HepG2 (cell line): Measurements from ENCODE around the gene GIMAP4. TPM values are rescaled to one million over a fixed set of nuclear protein-coding genes. Genes with fewer than 3 reads are reported as not detected.

Experiments
- ATAC-seq: fragments of 200-7000 bp; cut with Tn5 transposase; 3 replicates; pipeline ENCODE4 v1.9.1; 2020; ENCODE audit warnings: mild to moderate bottlenecking, moderate library complexity
- BruUV-seq: library from RNA; stranded (reverse); fragments of 400-500 nt; replicated peaks from 2 replicates; lab custom pipeline; 2021; lab: Mats Ljungman, UMichigan
- CTCF ChIA-PET: fragments of 300-600 bp; formaldehyde crosslinking; extraction: SDS; loops from one replicate; lab custom pipeline; 2021; ENCODE audit warnings: low total read pairs, inconsistent platforms, low intra/inter-chr PET ratio; lab: Yijun Ruan, JAX
- POLR2A ChIA-PET: fragments of 350-600 bp; sonication (Branson Sonifier 250); formaldehyde crosslinking; loops from one replicate; lab custom pipeline; 2020; ENCODE audit warnings: antibody characterized with exemption, inconsistent platforms; lab: Yijun Ruan, JAX
- DNase-seq: peaks from one replicate; pipeline ENCODE4 v3.0.0-alpha.2; 2015; ENCODE audit warnings: low spot score
- FAIRE-seq: peaks from 3 replicates; lab custom pipeline; 2011; peaks lifted over from hg19 to GRCh38; lab: Jason Lieb, UNC
- H2AFZ ChIP-seq: one replicate; pipeline ENCODE4 v1.6.1; 2011; ENCODE audit warnings: low read length, inconsistent platforms
- H3K27ac ChIP-seq: fragments of 300-600 bp; 3 replicates; pipeline ENCODE4 v1.8.0; 2011; ENCODE audit warnings: mixed run types, mild to moderate bottlenecking, mixed read lengths, low read length, inconsistent platforms; ENCODE audit not compliant: insufficient read depth; ENCODE audit errors: extremely low read length
- H3K27me3 ChIP-seq, 2 experiments: fragments of 200-600 bp in 1 of 2; 2 replicates in 1 of 2; 3 replicates in 1 of 2; pipeline versions ENCODE4 v1.6.0 to v1.8.0; 2011; ENCODE audit warnings: low read length in 2 of 2, mild to moderate bottlenecking in 2 of 2, moderate library complexity in 2 of 2, inconsistent platforms in 1 of 2; ENCODE audit not compliant: insufficient read depth in 2 of 2, control insufficient read depth in 1 of 2
- H3K36me3 ChIP-seq, 2 experiments: fragments of 200-600 bp in 1 of 2; replicated peaks in 1 of 2; 2 replicates in 1 of 2; 3 replicates in 1 of 2; pipeline versions ENCODE4 v1.5.1 to v1.8.0; 2011; ENCODE audit warnings: low read length in 2 of 2, inconsistent platforms in 1 of 2; ENCODE audit not compliant: insufficient read depth in 2 of 2, control insufficient read depth in 1 of 2
- H3K4me1 ChIP-seq: 2 replicates; pipeline ENCODE4 v1.5.1; 2012; ENCODE audit warnings: low read length, inconsistent platforms; ENCODE audit not compliant: insufficient read depth
- H3K4me2 ChIP-seq: 2 replicates; pipeline ENCODE4 v1.6.0; 2011; ENCODE audit warnings: low read depth, low read length, inconsistent platforms
- H3K4me3 ChIP-seq, 3 experiments: fragments of 200-600 bp in 1 of 3; sonication (generic), shearing (Covaris generic) in 1 of 3; replicated peaks in 1 of 3; 2 replicates each; pipeline ENCODE4 v1.5.1; 2011 to 2016; ENCODE audit warnings: low read length in 3 of 3, inconsistent platforms in 2 of 3, low read depth in 2 of 3, mild to moderate bottlenecking in 2 of 3, control low read depth in 1 of 3, mixed read lengths in 1 of 3; ENCODE audit not compliant: insufficient read depth in 1 of 3
- H3K79me2 ChIP-seq: one replicate; pipeline ENCODE4 v1.6.1; 2011; ENCODE audit warnings: low read length, inconsistent platforms; ENCODE audit not compliant: insufficient read depth
- H3K9ac ChIP-seq: 2 replicates; pipeline ENCODE4 v1.6.0; 2011; ENCODE audit warnings: mild to moderate bottlenecking, low read depth, low read length, inconsistent platforms; ENCODE audit not compliant: insufficient read depth
- H3K9me3 ChIP-seq: 2 replicates; pipeline ENCODE4 v1.5.1; 2012; ENCODE audit warnings: mild to moderate bottlenecking, low read length
- H4K20me1 ChIP-seq: 2 replicates; pipeline ENCODE4 v1.6.0; 2011; ENCODE audit warnings: inconsistent platforms, mild to moderate bottlenecking, low read length, moderate library complexity; ENCODE audit not compliant: insufficient read depth
- ATF7-NPFF ChIP-seq: sonication (generic); formaldehyde crosslinking; IDR thresholded peaks from 2 replicates; pipeline ENCODE4 v1.8.1; 2023; ENCODE audit warnings: mild to moderate bottlenecking, low read depth, missing genetic modification reagents, moderate library complexity
- ERF ChIP-seq: IDR thresholded peaks from 2 replicates; pipeline ENCODE4 v1.6.1; 2018; ENCODE audit warnings: missing biosample characterization, missing genetic modification reagents
- HDAC6 ChIP-seq: fragments of 200-600 bp; sonication (generic); IDR thresholded peaks from 2 replicates; pipeline ENCODE4 v1.7.0; 2017; ENCODE audit warnings: mild to moderate bottlenecking, antibody characterized with exemption, low read length, low read depth
- NPAS2 ChIP-seq: sonication (generic); formaldehyde crosslinking; IDR thresholded peaks from 2 replicates; pipeline ENCODE4 v1.8.0; 2022; ENCODE audit warnings: mild to moderate bottlenecking, missing genetic modification reagents, borderline replicate concordance
- RELA ChIP-seq: sonication (generic); formaldehyde crosslinking; IDR thresholded peaks from 2 replicates; pipeline ENCODE4 v1.4.0; 2020; ENCODE audit warnings: missing genetic modification reagents
- RXRA ChIP-seq: sonication (generic); formaldehyde crosslinking; IDR thresholded peaks from 2 replicates; pipeline ENCODE4 v1.5.1; 2020; ENCODE audit warnings: missing genetic modification reagents
- TAF1 ChIP-seq: sonication (generic); formaldehyde crosslinking; IDR thresholded peaks from 2 replicates; pipeline ENCODE4 v1.4.0; 2020; ENCODE audit warnings: missing genetic modification reagents
- TBL1XR1 ChIP-seq: fragments of 150-350 bp; IDR thresholded peaks from 2 replicates; pipeline ENCODE4 v1.6.1; 2014; ENCODE audit warnings: borderline replicate concordance, low read length; ENCODE audit not compliant: partially characterized antibody
- TGIF2 ChIP-seq: IDR thresholded peaks from 2 replicates; pipeline ENCODE4 v1.6.1; 2016; ENCODE audit warnings: control low read depth, missing compliant biosample characterization
- ZNF30 ChIP-seq: sonication (generic); formaldehyde crosslinking; IDR thresholded peaks from 2 replicates; pipeline ENCODE4 v1.5.0; 2020; ENCODE audit warnings: mild to moderate bottlenecking, missing genetic modification reagents
- ZNF432 ChIP-seq: sonication (generic); formaldehyde crosslinking; IDR thresholded peaks from 2 replicates; pipeline ENCODE4 v1.5.0; 2020; ENCODE audit warnings: missing genetic modification reagents, mild to moderate bottlenecking, borderline replicate concordance
- ZNF503 ChIP-seq: sonication (generic); formaldehyde crosslinking; IDR thresholded peaks from 2 replicates; pipeline ENCODE4 v1.4.0; 2020; ENCODE audit warnings: missing genetic modification reagents
- ZNF512B ChIP-seq: sonication (generic); formaldehyde crosslinking; IDR thresholded peaks from 2 replicates; pipeline ENCODE4 v1.5.1; 2020; ENCODE audit warnings: missing genetic modification reagents, mild to moderate bottlenecking, borderline replicate concordance
- ZNF607 ChIP-seq: sonication (generic); formaldehyde crosslinking; IDR thresholded peaks from 2 replicates; pipeline ENCODE4 v1.5.1; 2020; ENCODE audit warnings: missing genetic modification reagents, mild to moderate bottlenecking, borderline replicate concordance
- ZNF619 ChIP-seq: sonication (generic); formaldehyde crosslinking; IDR thresholded peaks from 2 replicates; pipeline ENCODE4 v1.4.0; 2020; ENCODE audit warnings: mild to moderate bottlenecking, missing genetic modification reagents
- ZNF629 ChIP-seq: sonication (generic); formaldehyde crosslinking; conservative IDR thresholded peaks from 2 replicates; pipeline ENCODE4 v1.5.0; 2020; ENCODE audit warnings: missing genetic modification reagents
- ZNF777 ChIP-seq: sonication (generic); formaldehyde crosslinking; IDR thresholded peaks from 2 replicates; pipeline ENCODE4 v1.4.0; 2020; ENCODE audit warnings: missing genetic modification reagents
- WGBS: methylation state at CpG from one replicate; pipeline ENCODE4 v1.1.6; 2017; ENCODE audit warnings: low lambda C conversion rate; 5-methylcytosine and 5-hydroxymethylcytosine counted together
- in situ Hi-C: cut with HindIII; loops from 2 replicates; pipeline ENCODE4 v1.10.0; 2017; ENCODE audit warnings: low pct_unique_long_range_greater_than_20kb; ENCODE audit not compliant: extremely low pct_ligation_motif_present
- intact Hi-C: fragments of 100-400 bp; cut with micrococcal nuclease; formaldehyde crosslinking; loops from one replicate; pipeline ENCODE4 v1.10.0; 2022; ENCODE audit not compliant: unreplicated experiment
- polyA plus RNA-seq, 8 experiments: library from polyadenylated mRNA; depleted of rRNA in 3 of 8; stranded (reverse) in 7 of 8; unstranded in 1 of 8; fragments of >200 nt; fragmentation: Illumina TruSeq in 4 of 8; extraction: Trizol in 4 of 8; gene quantifications; 2 replicates each; pipeline versions ENCODE4 v1.2.1 to v1.2.3, GENCODE V29; 2011 to 2016; ENCODE audit warnings: low read depth in 4 of 8, missing spikeins in 1 of 8, mixed read lengths in 1 of 8; ENCODE audit not compliant: insufficient read depth in 1 of 8
- total RNA-seq, 5 experiments: library from RNA; depleted of rRNA; stranded (reverse); fragments of >200 nt; fragmentation: Illumina TruSeq; extraction: Trizol; gene quantifications; 2 replicates each; pipeline ENCODE4 v1.2.3, GENCODE V29; 2016; ENCODE audit warnings: low read depth in 1 of 5

The GIMAP4 gene
- total and polyA plus RNA-seq, 2 of the 13 experiments (the other 11 are each of a cell fraction or from before 2014, with no cell fraction given): not detected

GRCh38 chr7:150538259-150538658 is 28.9 kb upstream of the GIMAP4 start:
- intact Hi-C loops: no loop called here
- DNase-seq (no peak), ATAC-seq (no peak), FAIRE-seq (no peak)
- in situ Hi-C loops: no loop called here
- Histone ChIP-seq H4K20me1 (no peaks in the 10 kb centered on the region), H3K27me3 (no peaks in the 10 kb centered on the region), H3K9me3 (peaks cover 16% of the 10 kb centered on the region), H3K4me2 (no peak overlapping the region), H3K4me1 (no peaks in the 10 kb centered on the region), H3K27ac (no peak overlapping the region), H3K4me3 (no peak overlapping the region)
- TF ChIP-seq NPAS2 (CRISPR knock-in tag): no peak
- no peak for TF ChIP-seq ERF (CRISPR knock-in tag)
- TF ChIP-seq ZNF503 (CRISPR knock-in tag): no peak
- no peak for TF ChIP-seq ZNF619
- TF ChIP-seq TBL1XR1: no peak
- TF ChIP-seq RXRA: no peak
- TF ChIP-seq ZNF30 (CRISPR knock-in tag): no peak
- no peak for TF ChIP-seq ATF7-NPFF (CRISPR knock-in tag)
- TF ChIP-seq ZNF607 (CRISPR knock-in tag): no peak
- no peak for TF ChIP-seq ZNF432
- TF ChIP-seq ZNF512B (CRISPR knock-in tag): no peak
- TF ChIP-seq RELA (CRISPR knock-in tag): no peak
- TF ChIP-seq ZNF777 (CRISPR knock-in tag): no peak
- TF ChIP-seq TGIF2 (CRISPR knock-in tag): no peak
- TF ChIP-seq HDAC6: no peak
- TF ChIP-seq TAF1 (CRISPR knock-in tag): no peak
- TF ChIP-seq ZNF629 (CRISPR knock-in tag): no peak
- TF ChIP-seq, all 625 proteins: peak for 0
- ChIA-PET CTCF (no interaction called here), POLR2A (no interaction called here)
- 8% methylated on average over 2 of the region's 2 CpGs for WGBS
- Histone ChIP-seq H2AFZ (no peak overlapping the region), H3K79me2 (no peaks in the 10 kb centered on the region), H3K9ac (no peak overlapping the region), H3K36me3 (no peaks in the 10 kb centered on the region)
- no TSS peak for BruUV-seq
